ENCODE results near the gene CELA2A.
"Not testable (repeated sequence)": the region's sequence is repeated elsewhere in the genome, so short reads cannot be mapped to it uniquely, and the experiment has no call there.

Gene CELA2A

DNA sequence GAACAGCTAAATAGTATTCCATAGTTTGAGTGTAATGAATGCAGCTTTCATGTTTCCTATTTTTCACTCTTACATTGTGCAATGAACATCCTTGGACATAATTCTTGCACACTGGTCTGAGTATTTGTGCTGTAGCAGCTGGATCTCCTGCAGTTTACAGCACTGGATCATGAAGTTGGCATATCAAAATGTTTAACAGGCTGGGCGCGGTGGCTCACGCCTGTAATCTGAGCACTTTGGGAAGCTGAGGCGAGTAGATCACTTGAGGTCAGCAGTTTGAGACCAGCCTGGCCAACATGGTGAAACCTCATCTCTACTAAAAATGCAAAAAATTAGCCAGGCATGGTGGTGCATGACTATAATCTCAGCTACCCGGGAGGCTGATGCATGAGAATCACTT, 14.5 kb downstream of the CELA2A start:
- not testable (repeated sequence) for DNase-seq

DNA sequence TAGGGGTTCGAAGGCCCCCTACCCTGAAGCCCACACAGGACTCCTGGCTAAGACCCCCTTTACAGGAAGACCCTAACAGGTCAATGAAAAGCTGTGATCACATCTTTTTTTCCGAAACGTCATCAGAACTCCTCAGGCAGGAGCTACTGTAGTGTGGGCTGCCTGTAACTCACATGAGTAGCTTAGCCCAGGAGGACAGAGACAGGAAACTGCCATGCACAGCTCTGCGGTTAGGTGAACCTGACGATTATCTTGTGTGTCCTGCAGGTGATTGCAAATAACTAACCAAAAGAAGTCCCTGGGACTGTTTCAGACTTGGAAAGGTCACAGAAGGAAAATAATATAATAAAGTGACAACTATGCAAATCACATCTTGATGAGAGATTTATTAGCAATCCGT, 15.2 kb downstream of the CELA2A start:
- DNase-seq, result not testable (repeated sequence)

DNA sequence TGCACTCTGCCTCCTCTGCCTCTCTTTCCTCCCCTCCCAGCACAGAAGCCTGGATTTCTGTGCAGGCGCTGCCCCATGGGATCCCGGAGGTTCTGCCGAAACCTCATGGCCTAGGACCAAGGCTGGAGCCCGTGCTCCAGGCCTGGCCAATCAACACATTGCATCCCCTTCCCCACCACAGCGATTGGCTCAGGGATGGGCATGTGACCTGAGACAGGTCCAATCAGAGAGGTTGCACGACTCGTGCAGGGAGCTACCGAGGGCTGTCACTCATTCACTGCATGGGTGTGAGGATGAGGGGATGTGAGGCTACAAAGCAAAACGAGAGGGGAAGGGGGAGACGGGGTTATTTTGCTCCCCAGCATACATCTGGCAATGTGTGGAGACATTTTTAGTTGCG, 16.1 kb downstream of the CELA2A start:
- no peak for DNase-seq

DNA sequence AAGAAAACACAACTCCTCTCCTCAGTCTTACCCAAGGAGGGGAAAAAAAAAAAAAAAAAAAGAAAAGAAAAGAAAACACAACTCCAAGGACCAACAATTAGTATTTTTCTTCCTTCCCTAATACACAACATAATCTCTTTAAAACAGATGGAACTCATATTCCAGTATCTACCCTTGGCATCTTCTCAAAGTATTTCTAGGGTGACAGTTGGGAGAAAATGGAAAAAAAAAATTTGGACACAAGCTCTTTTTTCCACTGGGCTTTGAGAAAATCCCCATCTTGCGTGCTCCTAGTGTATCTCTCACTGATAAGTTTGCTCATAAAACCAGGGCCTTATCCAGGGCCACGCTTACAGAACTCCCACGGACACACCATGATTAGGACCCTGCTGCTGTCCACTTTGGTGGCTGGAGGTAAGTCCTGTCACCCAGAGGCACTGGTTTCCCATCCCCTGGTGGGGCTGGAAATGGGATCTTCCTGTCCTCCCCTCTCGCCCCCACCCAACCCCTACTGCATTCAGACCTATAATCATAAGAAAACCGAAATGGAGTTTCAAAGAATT, 19.3 kb downstream of the CELA2A start, which contains the start of gene CELA2B:
CELA2B (plus strand) TSS at position 353 of the 563 bp plus-strand sequence; CDS start at position 375, 22 bp downstream.
- no peak for DNase-seq

DNA sequence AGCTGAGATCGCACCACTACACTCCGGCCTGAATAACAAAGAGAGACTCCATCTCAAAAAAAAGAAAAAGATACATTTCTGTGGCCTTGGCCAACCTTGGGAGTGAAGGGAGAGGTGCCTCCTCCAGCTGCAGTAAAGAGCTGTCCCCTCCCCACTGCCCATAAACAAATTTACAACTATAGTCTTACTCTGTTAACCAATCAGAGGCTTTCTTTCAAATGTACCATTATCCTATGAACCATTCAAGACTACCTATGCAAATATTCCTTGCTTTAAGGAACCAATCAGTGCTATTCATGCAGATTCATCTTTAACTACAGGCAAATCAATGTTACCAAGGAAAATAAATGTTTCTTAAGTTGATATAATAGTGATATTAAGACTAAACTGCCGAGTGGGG, 20.4 kb downstream of the CELA2A start:
- DNase-seq, result no peak

DNA sequence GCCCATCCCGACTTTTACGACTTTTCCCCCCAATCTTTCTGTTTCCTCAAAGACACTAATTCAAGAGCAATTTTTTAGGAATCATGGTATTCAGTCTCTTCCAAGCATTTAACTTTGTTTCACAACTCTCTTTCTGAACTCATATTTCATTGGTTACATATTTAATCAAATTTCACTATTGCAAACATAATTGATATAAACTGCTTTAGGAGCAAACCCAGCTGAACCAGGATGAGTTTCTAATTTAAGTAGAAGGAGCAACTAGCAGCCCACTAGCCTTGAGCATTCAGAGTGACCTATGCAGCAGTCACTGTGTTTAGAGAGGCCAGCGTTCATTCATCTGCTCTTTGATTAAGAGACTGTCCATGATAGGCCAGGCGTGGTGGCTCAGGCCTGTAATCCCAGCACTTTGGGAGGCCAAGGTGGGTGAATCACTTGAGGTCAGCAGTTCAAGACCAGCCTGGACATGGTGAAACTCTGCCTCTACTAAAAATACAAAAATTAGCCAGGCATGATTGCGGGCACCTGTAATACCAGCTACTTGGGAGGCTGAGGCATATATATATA, 21.2 kb downstream of the CELA2A start:
- no peak for DNase-seq

DNA sequence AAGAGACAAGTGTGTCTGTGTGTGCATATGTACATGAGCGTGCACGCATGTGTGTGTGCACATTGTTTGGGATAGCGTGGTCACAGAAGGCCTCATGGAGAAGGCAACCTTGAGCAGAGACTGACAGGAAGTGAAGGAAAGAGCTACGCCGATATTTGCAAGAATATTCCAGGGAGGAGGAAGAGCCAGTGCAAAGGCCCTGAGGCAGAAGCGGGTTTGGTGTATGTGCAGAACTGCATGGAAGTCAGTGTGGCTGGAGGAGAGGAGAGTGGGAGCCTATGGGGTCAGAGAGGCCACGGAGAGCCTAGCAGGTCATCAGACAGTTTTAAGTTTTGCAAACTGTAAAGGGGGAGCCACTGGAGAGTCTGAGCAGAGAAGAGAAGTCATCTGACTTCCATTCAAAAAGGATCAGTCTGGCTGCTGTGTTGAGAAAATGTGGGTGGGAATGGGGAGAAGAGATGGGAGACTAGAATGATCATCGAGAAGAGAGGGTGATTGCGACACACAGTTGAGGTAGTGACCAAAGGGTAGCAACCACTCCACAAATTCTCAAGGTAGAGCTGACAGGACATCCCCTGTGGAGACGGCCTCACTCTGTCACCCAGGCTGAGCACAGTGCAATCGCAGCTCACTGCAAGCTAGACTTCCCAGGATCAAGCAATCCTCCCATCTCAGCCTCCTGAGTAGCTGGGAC, 23.3 kb downstream of the CELA2A start:
- DNase-seq, result no peak

DNA sequence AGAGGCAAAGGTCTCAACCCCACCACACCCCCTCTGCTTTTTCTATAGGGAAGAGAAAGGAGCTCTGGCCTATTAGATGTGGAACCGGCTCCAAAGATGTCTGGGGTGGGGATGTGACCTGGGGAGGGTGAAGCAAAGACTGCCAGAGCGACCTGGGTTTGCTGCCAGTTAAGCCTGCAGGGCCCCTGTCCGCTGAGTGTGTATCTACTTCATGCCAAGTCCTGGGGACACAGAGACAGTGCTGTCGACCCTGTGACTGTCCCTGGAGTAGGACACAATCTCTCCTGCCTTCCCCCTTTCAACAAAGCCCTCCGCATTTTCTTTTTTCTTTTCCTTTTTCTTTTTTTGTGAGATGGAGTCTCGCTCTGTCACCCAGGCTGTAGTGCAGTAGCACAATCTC, 25.9 kb downstream of the CELA2A start:
- not testable (repeated sequence) for DNase-seq

DNA sequence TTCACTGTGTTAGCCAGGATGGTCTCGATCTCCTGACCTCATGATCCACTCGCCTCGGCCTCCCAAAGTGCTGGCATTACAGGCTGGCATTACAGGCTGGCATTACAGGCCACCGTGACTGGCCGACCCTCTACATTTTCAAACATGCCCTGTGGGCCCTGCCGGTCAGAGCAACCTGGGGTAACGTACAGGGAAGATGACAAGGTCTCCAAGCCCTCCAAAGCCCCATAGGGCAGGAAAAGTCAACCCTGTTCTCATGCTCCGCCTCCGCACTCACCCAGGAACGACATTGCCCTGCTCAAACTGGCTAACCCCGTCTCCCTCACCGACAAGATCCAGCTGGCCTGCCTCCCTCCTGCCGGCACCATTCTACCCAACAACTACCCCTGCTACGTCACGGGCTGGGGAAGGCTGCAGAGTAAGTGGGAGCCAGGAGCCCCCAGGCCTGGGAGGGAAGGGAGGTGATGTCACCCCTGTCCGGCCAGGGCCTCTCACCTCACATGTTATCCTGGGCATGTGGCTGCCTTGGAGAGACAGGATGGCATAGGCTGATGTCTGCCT, 26.5 kb downstream of the CELA2A start:
- DNase-seq, result not testable (repeated sequence)

DNA sequence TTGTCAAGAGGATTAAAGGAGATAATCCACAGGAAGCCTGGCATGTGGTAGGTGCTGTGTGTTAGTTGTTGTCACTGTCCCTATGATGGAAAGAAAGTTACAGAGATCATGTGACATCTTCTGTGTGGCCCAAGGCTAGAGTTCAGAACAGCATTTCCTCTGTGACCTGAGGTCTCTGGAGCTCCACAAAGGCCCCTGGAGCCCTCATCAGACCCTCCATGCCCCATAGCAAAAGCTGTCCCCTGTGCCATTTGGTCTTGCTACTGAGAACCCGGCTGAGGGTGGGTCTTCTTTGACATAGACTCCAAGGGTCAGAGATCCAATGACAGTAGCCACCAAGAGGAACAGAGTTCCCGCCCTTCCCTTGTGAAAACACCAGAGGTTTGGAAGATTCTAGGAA, 27.4 kb downstream of the CELA2A start:
- no peak for DNase-seq

DNA sequence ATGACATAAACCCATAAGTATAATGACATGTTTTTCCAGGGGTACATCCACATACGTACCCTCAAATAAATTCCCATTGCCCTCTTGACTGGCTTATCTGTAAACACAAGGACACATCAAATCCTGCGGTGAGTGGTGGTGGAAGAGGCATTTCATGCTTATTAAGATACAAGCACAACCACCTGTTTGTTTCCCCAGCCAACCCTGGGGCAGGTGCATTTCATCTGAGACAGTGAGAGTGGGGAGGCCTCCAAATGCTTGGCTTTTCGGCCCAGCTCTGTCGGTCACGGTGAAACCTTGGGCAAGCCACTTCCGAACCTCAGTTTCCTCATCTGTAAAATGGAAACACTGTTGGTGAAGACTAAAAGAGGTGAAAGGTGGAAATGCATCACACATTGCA, 27.9 kb downstream of the CELA2A start:
- not testable (repeated sequence) for DNase-seq

DNA sequence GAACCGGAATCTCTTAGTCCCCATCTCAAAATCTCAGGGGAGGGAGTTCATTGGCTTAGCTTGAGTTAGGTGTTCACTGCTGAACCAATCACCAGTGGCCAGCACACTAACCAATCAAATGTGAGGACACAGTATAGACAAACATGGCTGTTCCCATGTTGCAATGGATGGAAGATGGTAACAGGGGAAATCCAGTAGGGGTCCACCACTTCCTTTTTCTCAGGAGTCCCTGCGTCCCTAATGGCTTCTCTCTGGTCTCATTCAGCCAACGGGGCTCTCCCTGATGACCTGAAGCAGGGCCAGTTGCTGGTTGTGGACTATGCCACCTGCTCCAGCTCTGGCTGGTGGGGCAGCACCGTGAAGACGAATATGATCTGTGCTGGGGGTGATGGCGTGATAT, 29.1 kb downstream of the CELA2A start:
- no peak for DNase-seq

DNA sequence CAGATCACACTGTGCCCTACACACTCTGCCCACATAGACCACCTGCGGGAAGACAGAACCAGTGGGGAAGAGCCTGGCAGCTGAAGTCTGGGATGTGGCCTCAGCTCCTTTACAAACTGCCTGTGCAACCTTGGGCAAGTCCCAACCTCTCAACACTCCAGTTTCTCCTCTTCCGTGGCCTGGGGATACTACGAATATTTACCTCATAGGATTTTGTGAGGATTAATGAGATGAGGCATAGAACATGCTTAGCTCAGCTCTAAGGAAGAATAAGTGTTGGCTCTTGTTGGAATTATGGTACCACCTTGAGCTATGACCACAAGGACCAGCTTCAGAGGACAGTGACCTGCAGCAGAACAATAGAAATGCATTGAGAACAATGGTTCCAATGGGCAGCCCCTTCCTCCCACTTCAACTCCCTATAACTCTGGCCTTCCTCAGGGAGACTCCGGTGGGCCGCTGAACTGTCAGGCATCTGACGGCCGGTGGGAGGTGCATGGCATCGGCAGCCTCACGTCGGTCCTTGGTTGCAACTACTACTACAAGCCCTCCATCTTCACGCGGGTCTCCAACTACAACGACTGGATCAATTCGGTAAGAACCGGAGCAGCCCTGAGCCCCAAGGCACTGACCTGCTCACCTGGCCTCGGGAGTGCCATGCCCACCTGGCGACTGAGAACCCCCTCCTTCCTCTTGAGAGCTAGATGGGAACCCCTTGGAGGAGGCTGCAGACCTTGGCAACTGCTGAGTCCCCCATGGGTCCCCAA, 30.5 kb downstream of the CELA2A start:
- DNase-seq, result not testable (repeated sequence)

DNA sequence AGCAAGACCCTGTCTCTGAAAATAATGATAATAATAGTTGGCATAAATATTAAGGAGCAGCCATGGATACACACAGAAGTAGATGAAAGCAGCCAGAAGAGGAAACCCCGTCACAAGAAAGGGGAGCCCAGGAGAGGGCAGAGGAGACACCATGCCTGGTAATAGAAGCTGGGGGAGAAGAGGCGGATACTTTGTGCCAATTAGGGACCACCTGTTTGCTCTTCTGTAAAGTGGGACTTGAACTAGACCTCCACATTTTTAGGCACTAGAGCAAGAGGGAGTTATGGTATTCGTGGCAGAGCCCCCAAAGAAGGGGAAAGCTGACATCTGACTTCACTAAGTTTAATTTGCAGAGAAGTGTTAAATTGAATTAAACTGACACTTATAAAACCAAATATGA, 31.8 kb downstream of the CELA2A start:
- DNase-seq, result no peak

DNA sequence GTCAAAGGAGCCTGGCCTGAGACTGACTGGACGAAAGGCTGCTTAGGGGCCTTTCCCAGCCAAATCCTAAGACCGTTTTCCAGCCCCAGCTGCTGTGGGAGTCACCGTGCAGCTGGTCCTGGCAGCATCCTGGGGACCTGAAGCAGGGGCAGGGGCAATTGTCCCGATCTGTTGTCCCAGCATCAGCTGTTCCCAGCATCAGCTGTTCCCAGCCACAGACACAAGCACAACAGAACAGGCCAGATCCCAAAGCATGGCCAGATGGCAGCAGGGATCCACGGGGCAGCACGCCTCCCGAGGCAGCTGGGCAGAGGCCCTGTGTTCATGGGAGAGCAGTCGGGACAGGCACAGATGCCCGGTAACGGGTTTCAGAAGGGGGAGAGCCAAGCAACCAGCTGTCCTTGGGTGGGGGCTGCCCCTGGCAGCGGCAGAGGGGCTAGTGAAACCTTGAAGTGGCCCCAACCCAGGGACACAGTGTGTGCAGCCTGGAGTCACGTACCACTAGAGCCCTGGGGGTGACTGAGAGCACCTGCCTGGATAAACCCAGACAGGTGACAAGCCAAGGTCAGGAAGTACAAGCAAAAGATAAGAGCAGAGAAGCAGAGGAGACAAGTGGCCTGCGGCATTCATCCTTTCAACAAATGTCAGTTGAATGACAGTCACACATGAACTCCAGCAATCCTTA, 32.7 kb downstream of the CELA2A start:
- DNase-seq, result peak; percentile 86

DNA sequence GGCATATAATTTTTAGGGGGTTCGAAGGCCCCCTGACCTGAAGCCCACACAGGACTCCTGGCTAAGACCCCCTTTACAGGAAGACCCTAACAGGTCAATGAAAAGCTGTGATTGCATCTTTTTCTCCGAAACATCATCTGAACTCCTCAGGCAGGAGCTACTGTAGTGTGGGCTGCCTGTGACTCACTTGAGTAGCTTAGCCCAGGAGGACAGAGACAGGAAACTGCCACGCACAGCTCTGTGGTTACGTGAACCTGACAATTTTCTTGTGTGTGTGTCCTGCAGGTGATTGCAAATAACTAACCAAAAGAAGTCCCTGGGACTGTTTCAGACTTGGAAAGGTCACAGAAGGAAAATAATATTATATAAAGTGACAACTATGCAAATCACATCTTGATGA, 34.5 kb downstream of the CELA2A start:
- DNase-seq, result not testable (repeated sequence)

DNA sequence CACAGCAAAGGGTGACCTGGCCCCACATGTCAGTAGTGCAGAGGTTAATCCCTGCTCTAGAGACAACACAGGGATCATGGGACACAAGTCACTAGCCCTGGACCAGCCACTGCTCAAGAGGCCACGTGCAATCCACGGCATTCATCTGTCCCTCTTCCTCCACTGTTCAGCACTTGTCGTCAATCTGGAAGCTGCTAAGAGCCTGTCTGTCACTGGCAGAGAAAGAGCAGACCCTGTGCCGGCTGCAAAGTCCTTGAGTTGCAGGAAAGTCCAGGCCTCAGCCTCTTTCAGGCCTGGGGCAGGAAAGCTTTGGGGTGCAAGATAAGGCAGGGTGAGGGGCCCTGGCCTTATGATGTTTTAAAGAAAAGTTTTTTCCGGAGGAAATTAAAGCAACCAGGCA, 36.1 kb downstream of the CELA2A start:
- no peak for DNase-seq

DNA sequence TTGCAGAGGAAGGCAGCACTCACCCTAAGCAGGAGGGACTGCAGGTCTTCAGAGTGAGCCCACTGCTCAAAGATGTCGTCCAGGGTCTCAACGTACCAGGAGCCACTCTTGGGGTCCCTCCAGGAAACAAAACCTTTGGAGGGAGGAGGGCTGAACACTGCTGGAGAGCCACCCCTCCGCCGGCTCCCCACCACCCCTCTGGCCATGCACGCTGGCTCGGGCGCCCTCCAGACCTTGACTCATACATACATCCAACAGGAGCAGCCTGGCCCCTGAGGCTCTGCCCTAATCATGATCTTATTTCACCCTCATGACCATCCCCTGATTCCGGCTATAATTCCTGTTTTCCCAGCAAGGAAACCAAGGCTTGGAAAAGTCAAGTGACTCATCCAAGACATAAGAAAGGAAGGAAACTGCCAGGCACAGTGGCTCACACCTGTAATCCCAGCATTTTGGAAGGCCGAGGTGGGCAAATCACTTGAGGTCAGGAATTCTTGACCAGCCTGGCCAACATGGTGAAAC, 37.4 kb downstream of the CELA2A start:
- no peak for DNase-seq

DNA sequence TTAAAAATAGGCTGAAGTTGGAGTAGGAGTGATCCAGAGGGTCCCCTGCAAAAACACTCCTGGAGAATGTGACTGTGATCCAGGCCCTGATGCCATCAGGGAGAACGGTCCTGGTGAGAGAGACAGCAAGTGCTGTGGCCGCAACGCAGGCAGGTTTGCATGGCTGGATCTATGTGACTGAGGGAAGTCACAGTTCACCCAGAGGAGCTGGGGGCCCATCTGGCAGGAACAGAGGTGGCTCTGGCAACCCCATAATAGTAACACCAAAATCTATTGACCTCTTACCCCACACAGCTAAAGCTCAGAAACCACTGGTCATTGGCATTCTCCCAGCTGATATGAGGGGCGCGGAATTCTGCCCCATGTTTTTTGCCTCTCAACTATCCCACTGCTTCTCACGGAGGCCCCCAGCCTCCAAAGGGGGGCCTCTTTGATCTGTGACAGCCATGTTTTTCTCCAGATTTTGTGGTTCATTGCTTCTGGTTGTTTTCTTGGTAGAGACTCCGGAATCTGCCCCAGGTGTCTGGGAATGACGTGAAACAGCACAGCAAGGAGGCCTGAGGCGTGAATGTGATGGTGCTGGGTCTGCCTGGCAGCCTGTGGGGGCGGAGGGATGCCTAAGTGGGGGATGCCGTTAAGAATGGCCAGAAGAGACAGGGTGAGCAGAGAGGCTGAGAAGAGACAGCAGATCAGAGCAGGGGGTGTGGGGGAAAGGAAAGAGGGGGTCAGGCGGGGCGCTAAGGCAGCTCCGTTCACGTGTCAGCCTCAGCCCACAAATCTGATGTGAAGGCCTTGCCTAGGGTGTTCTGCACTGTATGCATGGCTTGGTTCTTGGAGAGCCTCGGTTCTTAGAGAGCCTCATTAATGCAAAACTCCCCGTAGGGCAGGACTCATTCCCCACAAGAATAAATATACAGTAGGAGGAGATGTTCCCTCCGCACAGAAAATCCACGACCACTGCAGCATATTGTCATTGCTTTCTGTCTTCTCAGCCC, 43.9 kb downstream of the CELA2A start:
- DNase-seq, result no peak

DNA sequence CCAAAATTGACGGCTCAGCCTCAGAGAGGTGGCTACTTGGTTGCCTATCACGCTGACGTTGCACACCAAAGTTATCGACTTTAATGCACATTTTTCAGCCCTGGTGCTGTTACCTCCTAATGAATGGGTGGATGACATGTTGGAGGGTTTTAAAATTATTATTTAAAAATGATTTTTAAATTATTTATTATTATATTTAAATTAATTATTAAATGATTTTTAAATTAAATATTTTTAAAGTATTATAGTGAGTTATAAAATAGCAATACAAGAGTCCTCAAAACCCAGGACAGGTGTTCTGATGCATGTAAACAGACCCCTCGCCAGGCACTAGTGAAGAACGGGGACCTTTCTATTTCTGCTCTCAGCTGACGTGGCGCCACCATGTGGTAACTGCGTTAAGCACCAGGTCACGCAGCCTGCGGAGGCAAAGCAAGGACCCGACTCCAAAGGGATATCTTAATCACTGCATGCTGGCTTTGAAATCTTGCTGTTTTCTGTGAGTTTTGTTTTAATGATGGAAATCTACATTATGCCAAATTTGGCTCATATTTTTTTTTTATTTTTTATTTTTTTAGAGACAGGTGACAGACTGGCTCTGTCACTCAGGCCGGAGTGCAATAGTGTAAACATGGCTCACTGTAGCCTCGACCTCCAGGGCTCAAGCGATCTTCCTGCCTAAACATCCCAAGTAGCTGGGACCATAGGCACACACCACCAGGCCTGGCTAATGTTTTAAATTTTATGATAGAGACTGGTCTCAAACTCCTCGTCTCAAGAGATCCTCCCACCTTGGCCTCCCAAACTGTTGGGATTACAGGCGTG, 44.9 kb downstream of the CELA2A start:
- DNase-seq, result no peak
